Endothelial cell of umbilical vein (primary cell): ENCODE results near the gene AP5Z1. TPM values are rescaled to one million over a fixed set of nuclear protein-coding genes. Genes with fewer than 3 reads are reported as not detected.

Experiments
- BruUV-seq: library from RNA; stranded (reverse); fragments of 400-500 nt; replicated peaks from 2 replicates; lab custom pipeline; 2021; lab: Mats Ljungman, UMichigan
- CTCF ChIA-PET: fragments of 300-600, 350-600 bp; sonication (Branson Sonifier 250); formaldehyde crosslinking; loops from one replicate; lab custom pipeline; 2021; ENCODE audit warnings: antibody characterized with exemption, inconsistent platforms; lab: Charles Lee
- POLR2A ChIA-PET: fragments of 300-600, 350-600 bp; sonication (Branson Sonifier 250); formaldehyde crosslinking; loops from one replicate; lab custom pipeline; 2021; ENCODE audit warnings: antibody characterized with exemption, inconsistent platforms; lab: Charles Lee
- DNase-seq: peaks from one replicate; pipeline ENCODE4 v3.0.0-alpha.2; 2011; ENCODE audit warnings: low read depth, low spot score
- FAIRE-seq: peaks from 2 replicates; lab custom pipeline; 2011; peaks lifted over from hg19 to GRCh38; lab: Jason Lieb, UNC
- H2AFZ ChIP-seq: 2 replicates; pipeline ENCODE4 v1.6.0; 2012; ENCODE audit warnings: low read depth, low read length, control low read depth, inconsistent platforms
- H3K27ac ChIP-seq: 2 replicates; pipeline ENCODE4 v1.5.1; 2011; ENCODE audit warnings: low read depth, mild to moderate bottlenecking, control low read depth, low read length, moderate library complexity; ENCODE audit not compliant: insufficient read depth
- H3K27me3 ChIP-seq, 2 experiments: 2 replicates each; pipeline versions ENCODE4 v1.6.0 to v1.6.1; 2011; ENCODE audit warnings: low read length in 2 of 2, mixed read lengths in 1 of 2; ENCODE audit not compliant: control insufficient read depth in 2 of 2, insufficient read depth in 2 of 2
- H3K36me3 ChIP-seq, 2 experiments: 2 replicates in 1 of 2; 3 replicates in 1 of 2; pipeline ENCODE4 v1.5.1; 2011; ENCODE audit warnings: low read length in 2 of 2, mild to moderate bottlenecking in 1 of 2, moderate library complexity in 1 of 2; ENCODE audit not compliant: control insufficient read depth in 2 of 2, insufficient read depth in 2 of 2; ENCODE audit errors: extremely low read depth in 1 of 2
- H3K4me1 ChIP-seq: 3 replicates; pipeline ENCODE4 v1.5.1; 2011; ENCODE audit warnings: mild to moderate bottlenecking, low read length; ENCODE audit not compliant: control insufficient read depth, insufficient read depth; ENCODE audit errors: extremely low read depth
- H3K4me2 ChIP-seq: 2 replicates; pipeline ENCODE4 v1.6.1; 2011; ENCODE audit warnings: low read length, control low read depth, mixed read lengths; ENCODE audit not compliant: insufficient read depth
- H3K4me3 ChIP-seq, 3 experiments: fragments of 200-600 bp in 1 of 3; sonication (generic), shearing (Covaris generic) in 1 of 3; replicated peaks in 1 of 3; 2 replicates each; pipeline ENCODE4 v1.5.1; 2011 to 2016; ENCODE audit warnings: control low read depth in 3 of 3, low read length in 3 of 3, mild to moderate bottlenecking in 2 of 3, inconsistent platforms in 1 of 3, low read depth in 1 of 3, moderate library complexity in 1 of 3; ENCODE audit not compliant: insufficient read depth in 1 of 3
- H3K79me2 ChIP-seq: 2 replicates; pipeline ENCODE4 v1.6.0; 2012; ENCODE audit warnings: low read length, inconsistent platforms; ENCODE audit not compliant: control insufficient read depth, insufficient read depth
- H3K9ac ChIP-seq: replicated peaks from 2 replicates; pipeline ENCODE3; 2011; ENCODE audit warnings: low read length, control low read depth; ENCODE audit not compliant: insufficient read depth; ENCODE audit errors: extremely low read depth
- H3K9me1 ChIP-seq: replicated peaks from 3 replicates; pipeline ENCODE4 v1.6.0; 2011; ENCODE audit warnings: mild to moderate bottlenecking, low read length; ENCODE audit not compliant: control insufficient read depth, insufficient read depth; ENCODE audit errors: extremely low read depth
- H3K9me3 ChIP-seq: replicated peaks from 2 replicates; pipeline ENCODE4 v1.5.1; 2012; ENCODE audit warnings: low read length, inconsistent platforms; ENCODE audit not compliant: control insufficient read depth, insufficient read depth
- H4K20me1 ChIP-seq: replicated peaks from 2 replicates; pipeline ENCODE3; 2011; ENCODE audit warnings: mild to moderate bottlenecking, low read length; ENCODE audit not compliant: control insufficient read depth, insufficient read depth; ENCODE audit errors: extremely low read depth
- CTCF ChIP-seq, 2 donors: IDR thresholded peaks; 1 replicate in 1 of 2; 2 replicates in 1 of 2; pipeline ENCODE4 v1.5.1; 2011; ENCODE audit warnings: low read length in 2 of 2, mild to moderate bottlenecking in 2 of 2, moderate library complexity in 2 of 2, control low read depth in 1 of 2, inconsistent platforms in 1 of 2, low read depth in 1 of 2; ENCODE audit not compliant: insufficient read depth in 1 of 2; ENCODE audit errors: extremely low read depth in 1 of 2
- EZH2 ChIP-seq: IDR thresholded peaks from 2 replicates; pipeline ENCODE4 v1.6.1; 2012; ENCODE audit warnings: borderline replicate concordance, low read depth, mild to moderate bottlenecking, moderate library complexity, low read length, inconsistent platforms; ENCODE audit not compliant: severe bottlenecking
- FOS ChIP-seq: IDR thresholded peaks from 2 replicates; pipeline ENCODE4 v1.6.1; 2011; ENCODE audit warnings: mild to moderate bottlenecking, low read length, moderate library complexity, borderline replicate concordance; ENCODE audit not compliant: insufficient read depth
- GATA2 ChIP-seq: IDR thresholded peaks from 2 replicates; pipeline ENCODE4 v1.7.0; 2011; ENCODE audit warnings: low read depth, mild to moderate bottlenecking, moderate library complexity, mixed read lengths, low read length; ENCODE audit not compliant: insufficient read length, insufficient read depth
- JUN ChIP-seq: IDR thresholded peaks from 2 replicates; pipeline ENCODE4 v1.6.1; 2011; ENCODE audit warnings: borderline replicate concordance, low read depth; ENCODE audit not compliant: insufficient read length, insufficient read depth
- MAX ChIP-seq: IDR thresholded peaks from 2 replicates; pipeline ENCODE4 v1.6.1; 2011; ENCODE audit not compliant: insufficient read depth, insufficient read length
- MYC ChIP-seq: IDR thresholded peaks from one replicate; pipeline ENCODE4 v1.6.1; 2011; ENCODE audit warnings: mild to moderate bottlenecking, low read depth, low read length
- POLR2A ChIP-seq: IDR thresholded peaks from 2 replicates; pipeline ENCODE4 v1.6.1; 2012; ENCODE audit warnings: low read depth, mild to moderate bottlenecking, control low read depth, low read length
- POLR2AphosphoS5 ChIP-seq: IDR thresholded peaks from 2 replicates; pipeline ENCODE4 v1.6.1; 2012; ENCODE audit warnings: low read depth, mild to moderate bottlenecking, control low read depth, low read length, moderate library complexity; ENCODE audit not compliant: insufficient read depth
- dilution Hi-C: fragments of 300-500 bp; cut with MboI; formaldehyde crosslinking; loops from one replicate; pipeline ENCODE4 v1.15.0; 2019; ENCODE audit warnings: low sequenced_read_pairs; ENCODE audit not compliant: extremely low pct_ligation_motif_present
- intact Hi-C: fragments of 100-400 bp; cut with micrococcal nuclease; formaldehyde crosslinking; loops from one replicate; pipeline ENCODE4 v1.10.0; 2022
- polyA plus RNA-seq, 4 experiments: library from polyadenylated mRNA; depleted of rRNA in 3 of 4; stranded (reverse) in 3 of 4; unstranded in 1 of 4; fragments of >200 nt; gene quantifications; 2 replicates each; pipeline versions ENCODE4 v1.2.1 to v1.2.3, GENCODE V29; 2011 to 2012; ENCODE audit warnings: missing spikeins in 1 of 4
- total RNA-seq: library from RNA; stranded (reverse); gene quantifications from 2 replicates; pipeline ENCODE4 v1.2.3, GENCODE V29; 2021

Gene AP5Z1
- total and polyA plus RNA-seq, 2 donors (not counting 3 experiments of a cell fraction or from before 2014, with no cell fraction given) = 53.7 to 58.9 TPM

- H2AFZ ChIP-seq = no peak overlapping the region
- H3K9me1 ChIP-seq = no peaks in the 10 kb centered on the region
- no peak overlapping the region for H3K4me3 ChIP-seq
- no peak overlapping the region for H3K9ac ChIP-seq
- no peak overlapping the region for H3K4me2 ChIP-seq
- TF ChIP-seq CTCF (IDR thresholded peaks at IDR 0.05; ENCODE audit: extremely low read depth in 1 of 2, insufficient read depth in 1 of 2, low read depth in 1 of 2, low read length in 2 of 2) = no peak
- no peak for TF ChIP-seq POLR2AphosphoS5
- no peak for TF ChIP-seq FOS
- no peak for TF ChIP-seq MYC
- TF ChIP-seq JUN = no peak
- TF ChIP-seq GATA2 = no peak
- no peak for TF ChIP-seq POLR2A
- no peak for TF ChIP-seq MAX
- TF ChIP-seq EZH2 = no peak
- no peaks in the 10 kb centered on the region for H3K9me3 ChIP-seq
- no peak for DNase-seq
- peaks cover 8% of the 10 kb centered on the region for H3K4me1 ChIP-seq
- ChIA-PET POLR2A (no interaction called here), CTCF (no interaction called here)
- intact Hi-C loops = no loop called here
- peaks cover 2% of the 10 kb centered on the region for H3K79me2 ChIP-seq
- H3K36me3 ChIP-seq = peaks cover 5 to 8% of the 10 kb centered on the region in 2 experiments
- BruUV-seq = no TSS peak
- no peak overlapping the region for H3K27ac ChIP-seq
- dilution Hi-C loops = no loop called here
- H4K20me1 ChIP-seq = no peaks in the 10 kb centered on the region
- no peaks in the 10 kb centered on the region for H3K27me3 ChIP-seq
- no peak for FAIRE-seq
These were observed 6.5 kb upstream of the AP5Z1 start for GRCh38 chr7:4768597-4769569.
